Stimulated activated CD8-positive, alpha-beta memory T cell treated with anti-CD3 and anti-CD28 coated beads, Interleukin-15, amount 100 ng/mL, for 4 hours (primary cell): Measurements from ENCODE around the gene NIPBL.
"Not testable (repeated sequence)": the region's sequence is repeated elsewhere in the genome, so short reads cannot be mapped to it uniquely, and the experiment has no call there.

ENCODE experiments used
- DNase-seq, 2 donors: peaks; one replicate each; pipeline ENCODE4 v3.0.0-alpha.2; 2020; ENCODE audit warnings: low read depth in 2 of 2

Gene NIPBL

GRCh38 chr5:36876299-36876964, at the start of gene NIPBL:
Gene NIPBL, plus strand, starts transcription at chr5:36876769. Its CDS starts 76,928 bp downstream, at chr5:36953697.
- DNase-seq, result peak; percentile 72 to 79

GRCh38 chr5:36832274-36832673, 44.3 kb upstream of the NIPBL start:
- no peak for DNase-seq

GRCh38 chr5:36836831-36837230, 39.7 kb upstream of the NIPBL start:
- no peak for DNase-seq

GRCh38 chr5:36839489-36840476, 36.8 kb upstream of the NIPBL start:
- DNase-seq, result no peak

- no peak for DNase-seq
Measured at GRCh38 chr5:36841677-36842076, 34.9 kb upstream of the NIPBL start.

GRCh38 chr5:36842087-36842486, 34.5 kb upstream of the NIPBL start:
- no peak for DNase-seq

GRCh38 chr5:36844305-36844704, 32.3 kb upstream of the NIPBL start:
- DNase-seq, result no peak

- DNase-seq, result not testable (repeated sequence)
Measured at GRCh38 chr5:36848545-36848944, 28.0 kb upstream of the NIPBL start.

- DNase-seq, result not testable (repeated sequence)
Measured at GRCh38 chr5:36852903-36853302, 23.7 kb upstream of the NIPBL start.

- DNase-seq, result no peak
Measured at GRCh38 chr5:36854402-36855140, 22.0 kb upstream of the NIPBL start.

GRCh38 chr5:36855141-36855495, 21.5 kb upstream of the NIPBL start:
- no peak for DNase-seq

GRCh38 chr5:36861871-36862270, 14.7 kb upstream of the NIPBL start:
- no peak for DNase-seq

- DNase-seq, result no peak
Measured at GRCh38 chr5:36870399-36871040, 6.0 kb upstream of the NIPBL start.

GRCh38 chr5:36874465-36874864, 2.1 kb upstream of the NIPBL start:
- DNase-seq, result no peak

GRCh38 chr5:36875051-36875789, 1.3 kb upstream of the NIPBL start:
- DNase-seq, result peak in 1 of 2 donors; percentile 6

- peak; percentile 43 to 59 for DNase-seq
Measured at GRCh38 chr5:36875790-36876298, 725 bp upstream of the NIPBL start.

- DNase-seq, result peak; percentile 18 to 27
Measured at GRCh38 chr5:36876965-36877666, 547 bp downstream of the NIPBL start.

- DNase-seq, result no peak
Measured at GRCh38 chr5:36877667-36878391, 1.3 kb downstream of the NIPBL start.

- no peak for DNase-seq
Measured at GRCh38 chr5:36878392-36879082, 2.0 kb downstream of the NIPBL start.
